OCI-LY3 (cell line): ENCODE measurements around the gene GTF3A.

Experiments used
- H2AFZ ChIP-seq: fragments of 200-600, 300-600 bp; shearing (Covaris generic); 2 replicates; pipeline ENCODE4 v1.6.0; 2014; ENCODE audit warnings: antibody characterized with exemption, low read depth, low read length
- H3K27ac ChIP-seq: fragments of 200-600, 300-600 bp; sonication (generic); 2 replicates; pipeline ENCODE4 v1.5.1; 2014; ENCODE audit warnings: mild to moderate bottlenecking, low read length, moderate library complexity, mixed read lengths
- H3K27me3 ChIP-seq: fragments of 200-600, 300-600 bp; sonication (generic); 2 replicates; pipeline ENCODE4 v1.6.1; 2014; ENCODE audit warnings: low read depth, low read length, mixed read lengths
- H3K36me3 ChIP-seq: fragments of 200-600, 300-600 bp; sonication (generic); replicated peaks from 2 replicates; pipeline ENCODE3; 2014; ENCODE audit warnings: low read depth, low read length, mixed read lengths
- H3K4me1 ChIP-seq: fragments of 300-600, 200-600 bp; sonication (generic); 2 replicates; pipeline ENCODE4 v1.6.1; 2014; ENCODE audit warnings: low read length, mixed read lengths
- H3K4me2 ChIP-seq: fragments of 200-600, 300-600 bp; sonication (generic); 2 replicates; pipeline ENCODE4 v1.6.1; 2014; ENCODE audit warnings: low read length, mixed read lengths
- H3K4me3 ChIP-seq: fragments of 300-600, 200-600 bp; sonication (generic); 2 replicates; pipeline ENCODE4 v1.5.1; 2014; ENCODE audit warnings: antibody characterized with exemption, mild to moderate bottlenecking, low read length, moderate library complexity
- H3K79me2 ChIP-seq: fragments of 300-600, 200-600 bp; shearing (Covaris generic); 2 replicates; pipeline ENCODE4 v1.6.1; 2014; ENCODE audit warnings: mild to moderate bottlenecking, low read length, mixed read lengths
- H3K9ac ChIP-seq: fragments of 300-600, 200-600 bp; shearing (Covaris generic); 2 replicates; pipeline ENCODE4 v1.6.0; 2014; ENCODE audit warnings: mild to moderate bottlenecking, low read length, moderate library complexity
- H3K9me3 ChIP-seq: fragments of 200-600, 300-600 bp; shearing (Covaris generic); 2 replicates; pipeline ENCODE4 v1.6.1; 2014; ENCODE audit warnings: low read length, mixed read lengths; ENCODE audit not compliant: insufficient read depth
- H4K20me1 ChIP-seq: fragments of 200-600, 300-600 bp; sonication (generic); 2 replicates; pipeline ENCODE4 v1.6.1; 2016; ENCODE audit warnings: low read length, mixed read lengths; ENCODE audit not compliant: insufficient read depth
- EZH2phosphoT487 ChIP-seq: fragments of 200-600 bp; shearing (Covaris generic); IDR thresholded peaks from 2 replicates; pipeline ENCODE4 v1.6.1; 2018; ENCODE audit warnings: antibody characterized with exemption, mixed run types, low read depth
- TF ChIP-seq, protein P1 (sequence below): fragments of 200-600, 300-600 bp; sonication (generic); IDR thresholded peaks from 2 replicates; pipeline ENCODE4 v1.5.1; 2014; ENCODE audit warnings: antibody characterized with exemption, low read length, low read depth

Gene GTF3A

DNA sequence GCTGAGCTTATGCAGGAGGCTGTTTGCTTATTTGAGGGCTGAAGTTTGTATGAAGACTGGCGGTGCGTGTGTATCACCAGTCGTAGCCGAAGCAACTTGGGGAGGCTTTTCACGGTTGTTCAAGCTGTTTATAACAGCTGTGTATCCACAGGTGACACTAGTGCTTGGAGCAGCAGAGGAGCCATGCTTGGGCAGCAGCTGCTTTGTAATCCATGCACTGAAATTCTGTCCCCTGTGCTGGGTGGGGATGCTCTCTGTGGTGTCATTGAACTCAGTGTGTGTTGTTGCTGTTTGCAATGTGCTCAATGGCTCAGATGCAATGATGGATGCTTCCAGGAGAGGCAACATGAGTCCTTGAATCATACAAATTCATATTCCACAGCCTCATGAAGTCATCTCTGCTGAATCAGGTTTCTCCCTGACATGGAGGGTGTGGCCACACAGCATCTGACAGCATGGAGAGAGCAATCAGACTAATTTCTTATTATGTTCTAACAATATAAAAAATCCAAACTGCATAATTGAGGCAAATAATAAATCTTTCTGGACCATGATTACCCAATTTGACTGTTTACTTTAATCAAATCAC lies 18.8 kb upstream of the GTF3A start:
- TF ChIP-seq, protein P1, sequence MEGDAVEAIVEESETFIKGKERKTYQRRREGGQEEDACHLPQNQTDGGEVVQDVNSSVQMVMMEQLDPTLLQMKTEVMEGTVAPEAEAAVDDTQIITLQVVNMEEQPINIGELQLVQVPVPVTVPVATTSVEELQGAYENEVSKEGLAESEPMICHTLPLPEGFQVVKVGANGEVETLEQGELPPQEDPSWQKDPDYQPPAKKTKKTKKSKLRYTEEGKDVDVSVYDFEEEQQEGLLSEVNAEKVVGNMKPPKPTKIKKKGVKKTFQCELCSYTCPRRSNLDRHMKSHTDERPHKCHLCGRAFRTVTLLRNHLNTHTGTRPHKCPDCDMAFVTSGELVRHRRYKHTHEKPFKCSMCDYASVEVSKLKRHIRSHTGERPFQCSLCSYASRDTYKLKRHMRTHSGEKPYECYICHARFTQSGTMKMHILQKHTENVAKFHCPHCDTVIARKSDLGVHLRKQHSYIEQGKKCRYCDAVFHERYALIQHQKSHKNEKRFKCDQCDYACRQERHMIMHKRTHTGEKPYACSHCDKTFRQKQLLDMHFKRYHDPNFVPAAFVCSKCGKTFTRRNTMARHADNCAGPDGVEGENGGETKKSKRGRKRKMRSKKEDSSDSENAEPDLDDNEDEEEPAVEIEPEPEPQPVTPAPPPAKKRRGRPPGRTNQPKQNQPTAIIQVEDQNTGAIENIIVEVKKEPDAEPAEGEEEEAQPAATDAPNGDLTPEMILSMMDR, result no peak
- no peak for TF ChIP-seq EZH2phosphoT487
- Histone ChIP-seq H3K4me2 (no peak overlapping the region), H3K4me3 (no peak overlapping the region), H3K27ac (no peak overlapping the region), H3K9me3 (no peaks in the 10 kb centered on the region), H2AFZ (no peak overlapping the region), H3K36me3 (no peaks in the 10 kb centered on the region), H3K79me2 (no peaks in the 10 kb centered on the region), H3K4me1 (peaks cover 17% of the 10 kb centered on the region), H3K27me3 (no peaks in the 10 kb centered on the region), H4K20me1 (no peaks in the 10 kb centered on the region), H3K9ac (no peak overlapping the region)

DNA sequence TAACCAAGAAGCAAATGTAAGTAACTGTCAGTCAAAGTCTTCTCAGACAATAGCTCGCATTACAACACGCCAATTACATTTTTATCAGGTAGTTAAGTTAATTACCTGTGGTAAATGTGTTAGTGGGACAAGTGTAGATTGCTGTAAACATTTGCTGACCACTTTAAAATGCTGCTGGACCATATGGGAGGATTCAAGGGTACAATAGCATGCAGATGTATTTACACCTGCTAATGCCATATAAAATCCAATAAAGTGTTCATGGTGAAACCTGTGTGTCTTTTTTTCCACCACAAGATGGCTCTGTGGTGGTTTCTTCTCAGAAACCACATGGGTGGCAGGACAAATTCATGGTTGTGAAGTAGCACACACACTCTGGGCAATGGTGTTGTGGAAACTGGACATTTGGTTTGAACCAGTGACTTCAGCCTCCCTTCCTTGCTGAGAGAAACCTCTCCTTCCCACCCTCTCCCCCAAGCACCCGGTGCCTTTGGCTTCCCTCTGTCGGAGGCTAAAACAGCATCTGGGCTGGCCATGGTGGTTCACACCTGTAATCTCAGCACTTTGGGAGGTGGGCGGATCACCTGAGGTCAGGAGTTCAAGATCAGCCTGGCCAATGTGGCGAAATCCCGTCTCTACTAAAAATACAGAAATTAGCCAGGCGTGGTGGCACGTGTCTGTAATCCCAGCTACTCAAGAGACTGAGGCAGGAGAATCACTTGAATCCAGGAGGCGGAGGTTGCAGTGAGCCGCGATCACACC lies 18.1 kb upstream of the GTF3A start:
- TF ChIP-seq EZH2phosphoT487, result no peak
- TF ChIP-seq, protein P1, result peak; percentile 88
- Histone ChIP-seq H3K9me3 (no peaks in the 10 kb centered on the region), H3K27ac (no peak overlapping the region), H3K4me2 (peak overlapping the region; percentile 60), H3K4me1 (peaks cover 12% of the 10 kb centered on the region), H3K4me3 (peak overlapping the region; percentile 32; the same call in 1 of the 2 replicates), H4K20me1 (no peaks in the 10 kb centered on the region), H3K27me3 (no peaks in the 10 kb centered on the region), H3K36me3 (no peaks in the 10 kb centered on the region), H3K79me2 (no peaks in the 10 kb centered on the region), H3K9ac (peak overlapping the region; percentile 29; the same call in 1 of the 2 replicates), H2AFZ (peak overlapping the region; percentile 93)

DNA sequence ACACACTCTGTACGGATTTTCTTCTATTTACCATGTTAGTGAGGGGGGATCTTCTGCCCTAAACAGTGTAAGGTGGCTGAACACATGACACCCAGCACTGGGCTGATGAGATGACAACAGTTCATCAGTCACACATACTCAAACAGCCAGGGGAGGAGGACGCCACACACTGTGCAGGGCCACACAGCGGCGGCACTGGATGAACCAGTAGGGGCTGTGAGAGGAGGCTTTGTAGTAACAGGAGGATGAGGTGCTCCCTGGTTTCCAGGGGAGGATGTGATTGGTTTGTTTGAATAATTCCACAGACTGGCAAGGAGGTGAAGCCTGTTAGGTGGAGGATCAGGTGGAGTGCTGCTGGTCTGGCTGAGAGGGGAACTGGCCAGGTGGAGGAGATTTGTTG lies 16.3 kb upstream of the GTF3A start:
- TF ChIP-seq, protein P1, result no peak
- no peak for TF ChIP-seq EZH2phosphoT487
- no peaks in the 10 kb centered on the region for H3K27me3 ChIP-seq
- no peak overlapping the region for H3K4me3 ChIP-seq

DNA sequence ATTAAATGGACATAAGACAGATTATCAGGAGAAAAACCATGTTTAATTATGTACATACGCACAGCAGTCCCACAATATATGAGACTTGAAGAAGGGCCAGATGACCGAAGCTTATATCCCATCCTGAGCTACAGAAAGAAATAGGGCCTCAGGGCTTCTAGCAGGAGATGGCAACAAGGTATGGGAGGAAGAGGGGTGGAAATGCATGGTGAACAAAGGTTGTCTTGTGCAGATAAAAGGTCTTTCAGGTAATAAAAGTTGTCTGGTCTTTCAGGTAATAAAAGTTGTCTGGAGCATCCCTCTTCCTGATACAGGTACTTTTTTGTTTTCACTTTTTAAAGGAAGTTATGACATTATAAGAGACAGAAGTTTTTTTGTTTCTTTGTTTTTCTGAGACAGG lies 15.4 kb upstream of the GTF3A start:
- no peak overlapping the region for H3K27ac ChIP-seq
- no peak overlapping the region for H3K9ac ChIP-seq
- H3K9me3 ChIP-seq, result no peaks in the 10 kb centered on the region
- no peak overlapping the region for H3K4me2 ChIP-seq
- H3K79me2 ChIP-seq, result no peaks in the 10 kb centered on the region
- peaks cover 18% of the 10 kb centered on the region for H3K4me1 ChIP-seq
- no peak overlapping the region for H3K4me3 ChIP-seq
- TF ChIP-seq, protein P1, result no peak
- no peak for TF ChIP-seq EZH2phosphoT487
- no peaks in the 10 kb centered on the region for H3K36me3 ChIP-seq
- H2AFZ ChIP-seq, result no peak overlapping the region
- H4K20me1 ChIP-seq, result no peaks in the 10 kb centered on the region
- no peaks in the 10 kb centered on the region for H3K27me3 ChIP-seq

More for the DNA sequence above, 16.3 kb upstream of the GTF3A start:
- H4K20me1 ChIP-seq, result no peaks in the 10 kb centered on the region
- H3K4me1 ChIP-seq, result peaks cover 18% of the 10 kb centered on the region
- H3K9me3 ChIP-seq, result no peaks in the 10 kb centered on the region
- H3K27ac ChIP-seq, result no peak overlapping the region
- no peak overlapping the region for H3K4me2 ChIP-seq
- H3K9ac ChIP-seq, result no peak overlapping the region
- H3K79me2 ChIP-seq, result no peaks in the 10 kb centered on the region
- no peak overlapping the region for H2AFZ ChIP-seq
- no peaks in the 10 kb centered on the region for H3K36me3 ChIP-seq
